HepG2 (cell line): ENCODE measurements around the gene KIAA0930. TPM values are rescaled to one million over a fixed set of nuclear protein-coding genes. Genes with fewer than 3 reads are reported as not detected.

ENCODE experiments used
- ADNP ChIP-seq: sonication (generic); formaldehyde crosslinking; IDR thresholded peaks from 2 replicates; pipeline ENCODE4 v1.4.0; 2020; ENCODE audit warnings: missing genetic modification reagents
- AHDC1 ChIP-seq: sonication (generic); formaldehyde crosslinking; IDR thresholded peaks from 2 replicates; pipeline ENCODE4 v1.5.1; 2020; ENCODE audit warnings: mild to moderate bottlenecking, missing genetic modification reagents, borderline replicate concordance
- CEBPZ ChIP-seq: IDR thresholded peaks from 2 replicates; pipeline ENCODE4 v1.6.1; 2012; ENCODE audit warnings: low read length, improper control_type of control experiment
- DPF2 ChIP-seq: sonication (generic); formaldehyde crosslinking; IDR thresholded peaks from 2 replicates; pipeline ENCODE4 v1.4.0; 2020; ENCODE audit warnings: mild to moderate bottlenecking, low read depth, missing genetic modification reagents, borderline replicate concordance
- EP300 ChIP-seq, 3 experiments: sonication (generic) in 1 of 3; formaldehyde crosslinking in 1 of 3; IDR thresholded peaks; 2 replicates each; pipeline versions ENCODE4 v1.5.1 to v1.6.1; 2011 to 2020; ENCODE audit warnings: low read depth in 2 of 3, low read length in 2 of 3, borderline replicate concordance in 1 of 3, improper control_type of control experiment in 1 of 3, mild to moderate bottlenecking in 1 of 3, missing genetic modification reagents in 1 of 3, moderate library complexity in 1 of 3
- FOSL2 ChIP-seq: sonication (generic); formaldehyde crosslinking; IDR thresholded peaks from 2 replicates; pipeline ENCODE4 v1.4.0; 2020; ENCODE audit warnings: missing genetic modification reagents
- GATA4 ChIP-seq: sonication (generic); IDR thresholded peaks from 2 replicates; pipeline ENCODE4 v1.6.1; 2016; ENCODE audit warnings: antibody characterized with exemption, low read depth, borderline replicate concordance
- GATAD1 ChIP-seq: IDR thresholded peaks from 2 replicates; pipeline ENCODE4 v1.6.1; 2016; ENCODE audit warnings: missing genetic modification reagents, missing compliant biosample characterization
- ISL2 ChIP-seq: sonication (generic); formaldehyde crosslinking; IDR thresholded peaks from 2 replicates; pipeline ENCODE4 v1.5.0; 2020; ENCODE audit warnings: missing genetic modification reagents
- NR1H2 ChIP-seq: sonication (generic); formaldehyde crosslinking; IDR thresholded peaks from 2 replicates; pipeline ENCODE4 v1.8.1; 2022; ENCODE audit warnings: low read depth, missing genetic modification reagents, borderline replicate concordance
- POLR2G ChIP-seq: fragments of 200-400 bp; formaldehyde crosslinking; IDR thresholded peaks from 2 replicates; pipeline ENCODE4 v1.6.1; 2018; ENCODE audit warnings: mild to moderate bottlenecking, low read depth, low read length, moderate library complexity
- RORA ChIP-seq: sonication (generic); formaldehyde crosslinking; IDR thresholded peaks from 2 replicates; pipeline ENCODE4 v1.5.0; 2020; ENCODE audit warnings: mild to moderate bottlenecking, missing genetic modification reagents, moderate library complexity
- RXRB ChIP-seq: IDR thresholded peaks from 2 replicates; pipeline ENCODE4 v1.6.1; 2016; ENCODE audit warnings: borderline replicate concordance, missing genetic modification reagents, missing compliant biosample characterization
- SIX1 ChIP-seq: sonication (generic); formaldehyde crosslinking; IDR thresholded peaks from 2 replicates; pipeline ENCODE4 v1.4.0; 2020; ENCODE audit warnings: missing genetic modification reagents, borderline replicate concordance
- XRCC5 ChIP-seq: fragments of 200-400 bp; formaldehyde crosslinking; optimal IDR thresholded peaks from 2 replicates; pipeline ENCODE3; 2017; ENCODE audit warnings: mild to moderate bottlenecking, low read length
- ZBTB7A ChIP-seq: sonication (generic); formaldehyde crosslinking; IDR thresholded peaks from 2 replicates; pipeline ENCODE4 v1.8.0; 2022; ENCODE audit warnings: mild to moderate bottlenecking, missing genetic modification reagents
- ZNF253 ChIP-seq: sonication (generic); formaldehyde crosslinking; IDR thresholded peaks from 2 replicates; pipeline ENCODE4 v1.8.0; 2022; ENCODE audit warnings: mild to moderate bottlenecking, missing genetic modification reagents, borderline replicate concordance
- ZNF563 ChIP-seq: sonication (generic); formaldehyde crosslinking; IDR thresholded peaks from 2 replicates; pipeline ENCODE4 v1.8.0; 2022; ENCODE audit warnings: mild to moderate bottlenecking, moderate library complexity, missing genetic modification reagents
- ZNF615 ChIP-seq: sonication (generic); formaldehyde crosslinking; IDR thresholded peaks from 2 replicates; pipeline ENCODE4 v1.5.0; 2020; ENCODE audit warnings: mild to moderate bottlenecking, missing genetic modification reagents, borderline replicate concordance
- polyA plus RNA-seq, 8 experiments: library from polyadenylated mRNA; depleted of rRNA in 3 of 8; stranded (reverse) in 7 of 8; unstranded in 1 of 8; fragments of >200 nt; fragmentation: Illumina TruSeq in 4 of 8; extraction: Trizol in 4 of 8; gene quantifications; 2 replicates each; pipeline versions ENCODE4 v1.2.1 to v1.2.3, GENCODE V29; 2011 to 2016; ENCODE audit warnings: low read depth in 4 of 8, missing spikeins in 1 of 8, mixed read lengths in 1 of 8; ENCODE audit not compliant: insufficient read depth in 1 of 8
- total RNA-seq, 5 experiments: library from RNA; depleted of rRNA; stranded (reverse); fragments of >200 nt; fragmentation: Illumina TruSeq; extraction: Trizol; gene quantifications; 2 replicates each; pipeline ENCODE4 v1.2.3, GENCODE V29; 2016; ENCODE audit warnings: low read depth in 1 of 5

Gene KIAA0930
- total and polyA plus RNA-seq, 2 of the 13 experiments (the other 11 are each of a cell fraction or from before 2014, with no cell fraction given) = 27.0 to 38.2 TPM

GRCh38 chr22:45246060-45246985 is 5.6 kb upstream of the KIAA0930 start (continued):
- no peak for TF ChIP-seq AHDC1 (CRISPR knock-in tag)
- no peak for TF ChIP-seq ADNP
- TF ChIP-seq ZBTB7A = no peak
- no peak for TF ChIP-seq XRCC5
- no peak for TF ChIP-seq RORA (CRISPR knock-in tag)
- TF ChIP-seq GATAD1 (CRISPR knock-in tag) = 0 out of 2 replicates have a peak, but pooled peaks have one; percentile 10
- 0 out of 2 replicates have a peak, but pooled peaks have one; percentile 17 for TF ChIP-seq ISL2
- peak; percentile 64 for TF ChIP-seq POLR2G
- peak; percentile 68; the same call in 1 of the 2 replicates for TF ChIP-seq RXRB
- no peak for TF ChIP-seq NR1H2 (CRISPR knock-in tag)
- TF ChIP-seq ZNF615 = no peak
- TF ChIP-seq ZNF253 (CRISPR knock-in tag) = no peak
- no peak for TF ChIP-seq ZNF563 (CRISPR knock-in tag)
- peak in 1 of 2 experiments; percentile 73; a peak in 2 of 4 replicates for TF ChIP-seq EP300 (IDR thresholded peaks at IDR 0.05; ENCODE audit: low read depth in 2 of 2, low read length in 2 of 2)
- no peak for TF ChIP-seq EP300 (CRISPR knock-in tag; IDR thresholded peaks at IDR 0.05; ENCODE audit: borderline replicate concordance)
- peak; percentile 17; the same call in 1 of the 2 replicates for TF ChIP-seq SIX1 (CRISPR knock-in tag)
- TF ChIP-seq FOSL2 (CRISPR knock-in tag) = peak; percentile 97
- no peak; the same call in 1 of the 2 replicates for TF ChIP-seq GATA4
- peak; percentile 59; the same call in 1 of the 2 replicates for TF ChIP-seq DPF2
- no peak for TF ChIP-seq CEBPZ
